Esophagus (tissue), 2 donors: ENCODE measurements around the gene SLC6A7. TPM values are rescaled to one million over a fixed set of nuclear protein-coding genes. Genes with fewer than 3 reads are reported as not detected.

Source experiments
- H3K27ac ChIP-seq, 2 donors: one replicate each; pipeline ENCODE4 v1.5.1; 2013; ENCODE audit warnings: low read depth in 2 of 2, mild to moderate bottlenecking in 2 of 2, inconsistent platforms in 1 of 2, low read length in 1 of 2, moderate library complexity in 1 of 2
- H3K27me3 ChIP-seq, 2 donors: one replicate each; pipeline ENCODE4 v1.6.1; 2013; ENCODE audit warnings: low read length in 2 of 2, control low read depth in 1 of 2, mild to moderate bottlenecking in 1 of 2; ENCODE audit not compliant: insufficient read depth in 2 of 2, control insufficient read depth in 1 of 2
- H3K36me3 ChIP-seq, 2 donors: one replicate each; pipeline ENCODE4 v1.6.1; 2013; ENCODE audit warnings: low read length in 1 of 2; ENCODE audit not compliant: control insufficient read depth in 2 of 2, insufficient read depth in 2 of 2
- H3K4me1 ChIP-seq, 2 donors: one replicate each; pipeline ENCODE4 v1.6.1; 2013; ENCODE audit warnings: low read length in 1 of 2; ENCODE audit not compliant: control insufficient read depth in 2 of 2, insufficient read depth in 2 of 2
- H3K4me3 ChIP-seq, 2 donors: one replicate each; pipeline ENCODE4 v1.5.1; 2013; ENCODE audit warnings: low read length in 2 of 2, mild to moderate bottlenecking in 2 of 2, low read depth in 1 of 2, moderate library complexity in 1 of 2
- H3K9me3 ChIP-seq, 2 donors: one replicate each; pipeline ENCODE4 v1.6.1; 2013; ENCODE audit warnings: mild to moderate bottlenecking in 2 of 2, low read depth in 1 of 2, low read length in 1 of 2, moderate library complexity in 1 of 2; ENCODE audit not compliant: control insufficient read depth in 2 of 2, insufficient read depth in 1 of 2
- WGBS, 2 donors: extraction: QIAGEN DNeasy Blood & Tissue Kit; methylation state at CpG; one replicate each; pipeline ENCODE4 v1.1.7; 2013; 5-methylcytosine and 5-hydroxymethylcytosine counted together
- polyA plus RNA-seq, 2 donors: library from polyadenylated mRNA; stranded (reverse); fragments of 200-250 nt; gene quantifications; one replicate each; pipeline ENCODE4 v1.2.3, GENCODE V29; 2013
- donor health status: healthy with polysubstance abuse.
- donor health status: Bipolar disorder and iron deficiency.

Gene SLC6A7
- polyA plus RNA-seq, 2 donors = not detected

- H3K4me1 ChIP-seq = peaks cover 0 to 8% of the 10 kb centered on the region in 2 donors
- H3K36me3 ChIP-seq = no peaks in the 10 kb centered on the region
- no peak overlapping the region for H3K4me3 ChIP-seq
- WGBS, 2 donors = 83 to 84% methylated on average over 5 of the region's 5 CpGs
- H3K9me3 ChIP-seq = no peaks in the 10 kb centered on the region
- H3K27ac ChIP-seq = no peak overlapping the region
- H3K27me3 ChIP-seq = no peaks in the 10 kb centered on the region
These were observed 43.6 kb upstream of the SLC6A7 start for GRCh38 chr5:150146235-150146634.

- no peak overlapping the region for H3K4me3 ChIP-seq
- no peaks in the 10 kb centered on the region for H3K27me3 ChIP-seq
- H3K4me1 ChIP-seq = peaks cover 0 to 3% of the 10 kb centered on the region in 2 donors
- WGBS, 2 donors = 79 to 80% methylated on average over 14 of the region's 14 CpGs
- no peaks in the 10 kb centered on the region for H3K9me3 ChIP-seq
- peak overlapping the region in 1 of 2 donors; percentile 36 for H3K27ac ChIP-seq
- no peaks in the 10 kb centered on the region for H3K36me3 ChIP-seq
These were observed 42.8 kb upstream of the SLC6A7 start for GRCh38 chr5:150146862-150147601.

- Histone ChIP-seq H3K4me3 (no peak overlapping the region), H3K9me3 (no peaks in the 10 kb centered on the region), H3K4me1 (peaks cover 0 to 2% of the 10 kb centered on the region in 2 donors), H3K27ac (peak overlapping the region; percentile 22 to 36), H3K36me3 (no peaks in the 10 kb centered on the region), H3K27me3 (no peaks in the 10 kb centered on the region)
- 72 to 75% methylated on average over 7 of the region's 7 CpGs for WGBS, 2 donors
These were observed 42.2 kb upstream of the SLC6A7 start for GRCh38 chr5:150147670-150148069.

GRCh38 chr5:150148117-150148927 lies 41.5 kb upstream of the SLC6A7 start:
- Histone ChIP-seq H3K27ac (peak overlapping the region; percentile 22 to 23), H3K4me3 (no peak overlapping the region), H3K4me1 (no peaks in the 10 kb centered on the region), H3K27me3 (no peaks in the 10 kb centered on the region), H3K9me3 (peaks cover 0 to 1% of the 10 kb centered on the region in 2 donors), H3K36me3 (no peaks in the 10 kb centered on the region)
- WGBS, 2 donors = 82 to 87% methylated on average over 11 of the region's 11 CpGs

- Histone ChIP-seq H3K27me3 (no peaks in the 10 kb centered on the region), H3K4me3 (no peak overlapping the region), H3K27ac (no peak overlapping the region), H3K4me1 (no peaks in the 10 kb centered on the region), H3K36me3 (no peaks in the 10 kb centered on the region), H3K9me3 (peaks cover 0 to 1% of the 10 kb centered on the region in 2 donors)
These were observed 40.2 kb upstream of the SLC6A7 start for GRCh38 chr5:150149618-150150017.

- no peaks in the 10 kb centered on the region for H3K36me3 ChIP-seq
- no peaks in the 10 kb centered on the region for H3K27me3 ChIP-seq
- peak overlapping the region in 1 of 2 donors; percentile 12 for H3K4me3 ChIP-seq
- 58 to 63% methylated on average over 12 of the region's 12 CpGs for WGBS, 2 donors
- peaks cover 0 to 1% of the 10 kb centered on the region in 2 donors for H3K9me3 ChIP-seq
- no peaks in the 10 kb centered on the region for H3K4me1 ChIP-seq
- peak overlapping the region; percentile 24 to 52 for H3K27ac ChIP-seq
These were observed 37.0 kb upstream of the SLC6A7 start for GRCh38 chr5:150152636-150153462.

GRCh38 chr5:150153483-150153882 lies 36.4 kb upstream of the SLC6A7 start:
- peaks cover 0 to 1% of the 10 kb centered on the region in 2 donors for H3K9me3 ChIP-seq
- no peak overlapping the region for H3K4me3 ChIP-seq
- H3K27ac ChIP-seq = peak overlapping the region; percentile 24 to 58
- H3K36me3 ChIP-seq = no peaks in the 10 kb centered on the region
- 67 to 75% methylated on average over 2 of the region's 2 CpGs for WGBS, 2 donors
- no peaks in the 10 kb centered on the region for H3K4me1 ChIP-seq
- H3K27me3 ChIP-seq = no peaks in the 10 kb centered on the region

GRCh38 chr5:150153957-150154617 lies 35.8 kb upstream of the SLC6A7 start:
- WGBS, 2 donors = 61 to 66% methylated on average over 9 of the region's 9 CpGs
- H3K4me1 ChIP-seq = no peaks in the 10 kb centered on the region
- H3K27ac ChIP-seq = peak overlapping the region; percentile 58 to 78
- no peaks in the 10 kb centered on the region for H3K36me3 ChIP-seq
- peak overlapping the region; percentile 40 to 45 for H3K4me3 ChIP-seq
- peaks cover 0 to 1% of the 10 kb centered on the region in 2 donors for H3K9me3 ChIP-seq
- H3K27me3 ChIP-seq = no peaks in the 10 kb centered on the region

- Histone ChIP-seq H3K36me3 (no peaks in the 10 kb centered on the region), H3K4me1 (no peaks in the 10 kb centered on the region), H3K4me3 (peak overlapping the region; percentile 40 to 45), H3K9me3 (peaks cover 0 to 1% of the 10 kb centered on the region in 2 donors), H3K27ac (peak overlapping the region; percentile 78), H3K27me3 (no peaks in the 10 kb centered on the region)
- 57 to 64% methylated on average over 7 of the region's 7 CpGs for WGBS, 2 donors
These were observed 35.2 kb upstream of the SLC6A7 start for GRCh38 chr5:150154618-150155128.
